ENCODE measurements around the gene LRCH1. TPM values are rescaled to one million over a fixed set of nuclear protein-coding genes. Genes with fewer than 3 reads are reported as not detected.
"Not testable (repeated sequence)": the region's sequence is repeated elsewhere in the genome, so short reads cannot be mapped to it uniquely, and the experiment has no call there.

The LRCH1 gene
- polyA plus RNA-seq, 3 donors: 30.8 to 35.4 (median 33.6) TPM

DNA sequence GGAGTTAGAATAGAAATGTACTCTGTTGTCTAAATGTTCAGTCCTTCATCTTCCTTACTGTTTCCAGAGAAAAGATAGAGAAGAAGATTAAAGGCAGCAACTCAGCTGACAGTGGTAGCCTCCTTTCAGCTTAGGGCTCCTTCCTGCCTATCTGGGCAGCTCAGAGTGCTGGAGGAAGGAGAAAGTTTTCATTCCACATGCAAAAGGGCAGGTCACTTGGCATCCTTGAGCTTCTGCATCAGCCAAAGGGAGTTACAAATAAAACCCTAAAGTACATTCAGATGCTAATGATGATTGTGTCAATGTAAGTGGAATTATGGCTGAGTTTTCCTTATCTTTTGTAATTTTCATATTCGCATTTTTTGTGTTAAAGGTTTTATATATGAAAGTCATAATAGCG, 185.1 kb downstream of the LRCH1 start:
- no peak for DNase-seq (ENCODE audit: low read depth in 3 of 3, low spot score in 2 of 3)

DNA sequence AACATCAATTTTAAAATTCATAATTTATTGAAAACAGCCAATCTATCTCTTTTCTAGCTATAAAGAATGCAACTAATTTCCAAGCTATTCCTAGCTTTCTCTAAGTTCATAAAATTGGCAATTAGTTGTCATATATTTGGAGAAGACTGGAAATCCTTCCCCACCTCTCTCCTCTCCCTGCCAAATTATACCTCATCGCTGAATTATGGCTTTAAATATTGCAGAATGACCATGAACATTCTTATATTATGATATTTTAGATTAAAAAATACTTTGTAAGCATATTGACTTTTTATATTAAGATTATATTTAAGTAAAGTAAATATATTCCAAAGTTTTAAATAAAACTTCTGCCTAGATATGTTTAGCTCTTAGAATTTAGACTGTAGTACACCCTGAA, 185.8 kb downstream of the LRCH1 start:
- no peak for DNase-seq (ENCODE audit: low read depth in 3 of 3, low spot score in 2 of 3)

DNA sequence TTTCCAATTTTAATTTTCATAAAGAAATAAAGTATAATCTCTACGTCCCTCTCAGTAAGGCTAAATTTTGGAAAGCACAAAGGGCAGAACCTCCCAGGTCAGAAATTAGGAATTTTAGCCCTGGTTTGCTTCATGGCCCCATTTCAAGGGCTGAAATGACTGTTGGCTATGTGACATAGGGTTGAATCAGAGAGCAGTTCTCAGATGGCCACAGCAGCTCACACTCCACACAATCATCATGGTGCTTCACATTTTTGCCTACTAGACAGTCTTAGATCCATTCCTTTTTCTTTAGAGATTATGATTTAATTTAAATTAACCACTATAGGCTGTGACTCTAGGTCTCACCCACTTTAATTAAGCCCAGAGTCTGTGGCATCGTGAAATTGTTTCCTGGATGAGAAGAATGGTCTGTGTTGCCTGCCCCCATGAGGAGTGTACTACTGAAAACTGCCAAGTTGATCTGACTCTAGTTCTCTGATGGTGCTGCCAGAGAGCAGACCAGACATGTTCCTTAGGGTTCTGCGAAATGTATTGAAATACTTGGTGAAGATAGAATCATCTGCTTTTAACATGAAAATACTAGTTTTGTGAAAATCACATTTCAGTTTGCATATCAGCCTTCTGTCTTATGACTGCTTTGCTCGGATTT, 186.6 kb downstream of the LRCH1 start:
- DNase-seq (ENCODE audit: low read depth in 3 of 3, low spot score in 2 of 3): no peak

DNA sequence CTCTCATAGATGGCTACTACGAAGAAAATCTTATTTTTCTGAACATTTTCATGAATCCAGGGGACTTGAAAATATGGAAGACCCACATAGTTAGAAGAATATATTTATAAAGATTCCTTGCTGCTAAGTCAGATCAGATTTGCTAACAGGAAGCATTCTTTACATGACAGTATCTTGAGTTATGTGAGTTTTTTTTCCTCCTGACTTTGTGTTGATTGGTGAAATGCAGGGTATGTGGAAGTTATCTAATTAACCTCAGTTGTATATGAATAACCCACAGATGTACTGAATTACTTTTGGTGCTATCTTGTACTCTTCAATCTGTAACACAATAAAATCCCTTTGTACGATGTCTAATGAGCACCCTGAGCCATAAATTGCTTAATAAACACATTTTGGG, 190.2 kb downstream of the LRCH1 start:
- DNase-seq (ENCODE audit: low read depth in 3 of 3, low spot score in 2 of 3): no peak

DNA sequence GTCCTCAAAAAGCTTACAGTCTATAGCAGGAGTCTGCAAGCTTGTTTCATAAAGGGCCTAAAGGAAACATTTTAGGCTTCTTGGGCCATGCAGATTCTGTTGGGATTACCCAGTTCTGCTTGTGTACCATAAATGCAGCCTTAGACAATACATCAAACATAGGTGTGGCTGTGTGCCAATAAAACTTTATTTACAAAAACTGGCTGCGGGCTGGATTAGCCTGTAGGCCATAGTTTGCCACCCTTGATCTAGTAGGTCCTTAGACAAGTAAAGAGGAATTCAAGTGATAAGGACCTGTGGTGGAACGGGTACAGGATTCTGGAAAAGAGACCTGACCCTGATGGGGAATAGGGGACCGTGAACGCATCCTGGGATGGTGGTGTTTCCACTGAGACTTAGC, 192.1 kb downstream of the LRCH1 start:
- no peak for DNase-seq (ENCODE audit: low read depth in 3 of 3, low spot score in 2 of 3)

DNA sequence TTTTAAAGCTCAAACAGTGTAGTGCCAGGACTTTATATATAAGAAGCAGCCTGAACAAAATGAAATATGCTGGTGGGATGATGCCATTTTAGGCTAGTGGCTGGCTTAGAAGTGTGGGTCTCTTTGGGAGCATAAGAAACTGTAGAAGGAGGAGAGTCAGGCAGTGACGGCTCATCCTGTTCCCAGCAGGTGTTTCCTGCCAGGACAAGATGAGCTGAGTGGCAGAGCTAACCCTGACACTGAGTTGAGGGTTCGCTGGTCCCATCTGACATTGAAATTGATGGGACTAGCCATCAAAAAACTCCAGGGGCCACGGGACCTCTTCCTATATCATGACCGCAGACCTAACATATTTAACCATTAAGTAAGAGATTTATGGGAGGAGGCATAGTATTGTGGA, 192.7 kb downstream of the LRCH1 start:
- DNase-seq (ENCODE audit: low read depth in 3 of 3, low spot score in 2 of 3): no peak

DNA sequence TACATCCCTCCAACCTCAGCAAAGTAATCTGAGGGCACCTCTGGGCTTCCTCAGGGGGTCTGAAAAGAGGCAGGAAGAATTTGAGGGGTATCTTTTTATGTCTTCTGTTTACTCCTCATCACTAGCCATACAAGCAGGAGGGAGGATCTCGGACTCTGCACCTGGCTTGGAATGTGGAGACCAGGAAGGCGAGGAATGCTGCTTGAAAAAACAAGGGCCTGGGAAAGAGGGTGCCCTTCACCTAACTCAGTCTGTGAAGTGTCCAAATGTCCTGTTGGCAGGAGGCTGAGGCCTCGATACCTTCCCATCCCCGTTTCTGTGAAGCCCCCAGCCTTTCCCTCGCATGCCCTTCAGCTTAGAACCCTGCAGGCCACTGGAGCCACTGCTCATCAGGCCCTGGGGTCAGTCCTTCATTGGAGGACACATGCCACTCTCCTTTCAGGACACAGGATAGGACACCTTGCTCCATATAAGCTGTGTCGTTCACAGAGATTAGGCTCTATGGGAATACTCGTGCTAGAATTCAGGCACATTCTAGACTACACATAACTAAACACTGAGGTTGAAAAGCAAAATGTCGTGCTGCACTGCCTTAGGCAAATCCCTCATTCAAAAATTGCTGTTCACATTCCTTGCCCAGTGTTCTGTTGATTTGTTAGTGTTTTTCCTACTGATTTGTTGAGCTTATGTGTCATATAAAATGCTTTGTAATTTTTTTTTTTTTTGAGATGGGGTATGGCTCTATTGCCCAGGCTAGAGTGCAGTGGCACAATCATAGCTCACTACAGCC, 194.3 kb downstream of the LRCH1 start:
- no peak for DNase-seq (ENCODE audit: low read depth in 3 of 3, low spot score in 2 of 3)

DNA sequence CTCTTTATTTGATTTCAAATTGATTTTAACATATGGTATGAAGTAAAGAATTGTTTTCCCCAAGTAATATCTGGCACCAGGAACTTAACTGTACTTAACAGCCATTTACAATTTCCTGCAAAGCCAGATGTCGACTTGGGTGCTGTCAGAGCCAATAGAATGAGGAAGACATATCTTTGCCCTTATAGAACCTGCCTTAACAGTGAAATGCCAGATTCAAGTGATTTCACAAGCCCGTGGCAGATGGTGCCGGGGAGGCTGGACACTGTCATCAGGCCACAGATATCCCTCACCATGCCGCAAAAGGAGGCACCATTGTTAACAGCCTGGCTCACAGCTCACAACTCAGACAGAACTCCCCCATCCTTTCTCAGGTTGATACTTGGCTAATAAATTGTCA, 195.3 kb downstream of the LRCH1 start:
- no peak for DNase-seq (ENCODE audit: low read depth in 3 of 3, low spot score in 2 of 3)

DNA sequence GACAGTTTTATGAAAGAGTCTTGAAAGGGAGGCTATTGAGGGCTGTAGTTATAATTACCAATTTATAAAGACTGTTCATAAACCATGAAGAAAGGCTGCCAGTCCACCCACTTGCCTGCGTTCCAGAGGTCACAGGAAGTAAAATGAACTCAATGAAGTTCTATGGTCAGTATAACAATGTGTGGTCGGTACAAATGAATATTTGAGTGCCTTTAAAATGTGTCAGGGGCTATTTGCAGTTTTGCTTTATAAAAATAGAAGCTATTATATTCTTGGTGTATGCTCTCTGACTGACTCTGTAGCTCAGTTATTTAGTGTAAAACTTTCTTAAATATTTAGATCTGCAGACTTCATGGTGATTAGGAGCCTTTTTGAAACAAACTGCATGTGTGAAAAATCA, 197.0 kb downstream of the LRCH1 start:
- DNase-seq (ENCODE audit: low read depth in 3 of 3, low spot score in 2 of 3): no peak

DNA sequence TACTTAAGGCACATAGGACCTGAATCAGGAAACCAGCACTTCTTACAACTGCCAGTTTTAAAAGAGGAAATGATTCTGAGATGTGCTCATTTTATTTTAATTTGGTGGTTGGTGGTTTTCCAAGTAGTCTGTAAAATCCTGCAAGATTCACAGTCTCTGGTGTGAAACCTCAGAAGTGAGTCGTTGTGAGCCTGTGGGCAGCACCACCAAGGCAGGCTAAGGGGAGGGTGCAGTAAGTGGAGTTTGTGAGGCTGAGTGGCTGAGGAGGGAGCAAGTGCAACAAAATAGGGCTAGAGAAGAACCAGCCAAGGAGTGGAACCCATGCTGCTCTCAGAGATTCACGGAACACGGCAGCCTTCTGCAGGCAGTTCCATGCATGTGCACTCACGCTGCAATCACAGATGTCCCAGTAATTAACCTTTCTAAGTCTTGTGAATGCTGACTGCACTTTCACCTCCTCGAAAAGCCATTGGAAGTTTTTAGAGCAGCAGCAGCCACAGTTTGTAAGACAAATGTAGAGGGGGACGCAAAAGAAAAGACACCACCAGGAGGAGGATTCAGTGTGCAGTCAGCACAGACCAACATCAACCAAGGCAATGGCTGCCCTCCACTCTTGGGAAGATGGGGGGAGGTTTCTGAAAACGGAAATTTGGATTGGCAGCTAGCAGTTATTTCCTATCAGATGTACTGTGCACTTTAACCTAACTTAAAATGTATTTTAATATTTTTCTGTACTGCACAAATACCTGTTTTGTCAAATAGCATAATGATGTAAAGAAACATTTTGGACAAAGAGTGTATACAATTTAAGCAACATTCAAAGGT, 199.1 kb downstream of the LRCH1 start:
- DNase-seq (ENCODE audit: low read depth in 3 of 3, low spot score in 2 of 3): no peak

DNA sequence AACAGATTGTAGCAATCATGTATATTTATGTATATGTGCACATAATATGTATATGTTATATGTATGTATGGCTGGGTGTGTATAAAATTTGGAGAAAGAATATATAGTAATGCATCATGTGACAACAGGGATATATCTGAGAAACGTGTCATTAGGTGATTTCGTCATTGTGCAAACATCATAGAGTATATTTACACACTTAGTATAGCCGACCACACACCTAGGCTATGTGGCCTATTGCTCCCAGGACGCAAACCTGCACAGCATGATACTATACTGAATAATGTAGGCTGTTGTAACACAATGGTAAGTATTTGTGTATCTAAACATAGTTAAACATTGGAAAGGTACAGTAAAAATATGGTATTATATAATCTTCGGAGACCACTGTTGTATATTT, 200.2 kb downstream of the LRCH1 start:
- DNase-seq (ENCODE audit: low read depth in 3 of 3, low spot score in 2 of 3): no peak

DNA sequence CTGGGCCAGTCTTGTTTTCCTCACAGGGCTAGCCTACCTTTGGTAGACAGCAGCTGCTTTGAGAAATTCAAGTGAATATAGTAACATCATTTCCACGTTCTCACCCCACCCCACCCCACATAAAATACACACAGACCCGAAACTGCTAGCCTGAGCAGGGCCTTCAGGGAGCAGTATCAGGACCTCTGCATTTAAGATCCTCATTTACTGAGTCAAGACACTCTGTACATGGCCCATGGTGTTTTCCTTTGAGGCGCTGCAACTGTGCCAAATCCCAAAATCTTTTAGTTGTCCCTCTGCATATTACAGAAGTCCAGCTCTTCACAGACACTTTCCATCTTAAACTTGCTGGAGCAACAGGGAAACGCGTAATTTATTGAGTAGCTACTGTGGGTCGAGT, 200.9 kb downstream of the LRCH1 start:
- DNase-seq (ENCODE audit: low read depth in 3 of 3, low spot score in 2 of 3): no peak

DNA sequence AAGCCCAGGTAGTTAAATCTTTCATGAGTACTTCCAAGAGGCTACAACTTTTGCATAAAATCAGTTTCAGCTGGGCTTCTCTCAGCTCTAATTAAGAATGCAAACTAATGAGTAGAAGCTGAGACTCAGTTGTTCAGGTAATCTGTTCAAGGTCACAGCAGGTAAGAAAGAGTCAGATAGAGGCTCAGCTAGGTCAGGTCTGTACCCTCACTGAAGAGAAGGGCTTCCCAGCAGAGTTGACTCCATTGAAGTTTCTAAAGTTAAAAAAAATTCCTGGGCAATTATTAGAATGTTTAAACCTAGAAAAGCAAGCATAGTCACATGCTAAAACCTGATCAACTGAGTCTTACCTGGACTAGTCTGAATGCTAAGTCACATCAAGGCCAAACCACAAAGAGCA, 201.8 kb downstream of the LRCH1 start:
- no peak for DNase-seq (ENCODE audit: low read depth in 3 of 3, low spot score in 2 of 3)

DNA sequence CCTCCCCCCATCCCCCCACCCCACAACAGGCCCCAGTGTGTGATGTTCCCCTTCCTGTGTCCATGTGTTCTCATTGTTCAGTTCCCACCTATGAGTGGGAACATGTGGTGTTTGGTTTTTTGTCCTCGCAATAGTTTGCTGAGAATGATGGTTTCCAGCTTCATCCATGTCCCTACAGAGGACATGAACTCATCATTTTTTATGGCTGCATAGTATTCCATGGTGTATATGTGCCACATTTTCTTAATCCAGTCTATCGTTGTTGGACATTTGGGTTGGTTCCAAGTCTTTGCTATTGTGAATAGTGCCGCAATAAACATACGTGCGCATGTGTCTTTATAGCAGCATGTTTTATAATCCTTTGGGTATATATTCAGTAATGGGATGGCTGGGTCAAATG, 202.5 kb downstream of the LRCH1 start:
- DNase-seq (ENCODE audit: low read depth in 3 of 3, low spot score in 2 of 3): not testable (repeated sequence)

DNA sequence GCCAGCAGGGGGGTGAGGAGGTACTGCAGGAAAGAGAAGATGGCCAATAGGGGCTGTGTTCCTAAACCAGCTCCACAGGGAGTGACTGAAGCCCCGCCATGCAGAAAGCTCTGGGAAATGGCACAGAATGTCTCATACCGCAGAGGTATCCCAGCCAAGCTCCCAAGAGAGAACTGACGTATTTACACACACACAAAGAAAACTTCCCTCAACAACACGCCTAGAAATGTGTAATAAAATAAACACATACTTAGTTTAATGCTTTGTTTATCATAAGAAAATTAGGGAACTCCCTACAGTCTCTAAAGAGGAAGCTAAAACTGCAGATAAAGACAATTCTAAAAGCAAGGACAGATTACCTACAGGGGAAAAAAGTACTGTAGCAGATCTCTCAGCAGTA, 204.0 kb downstream of the LRCH1 start:
- DNase-seq (ENCODE audit: low read depth in 3 of 3, low spot score in 2 of 3): no peak

DNA sequence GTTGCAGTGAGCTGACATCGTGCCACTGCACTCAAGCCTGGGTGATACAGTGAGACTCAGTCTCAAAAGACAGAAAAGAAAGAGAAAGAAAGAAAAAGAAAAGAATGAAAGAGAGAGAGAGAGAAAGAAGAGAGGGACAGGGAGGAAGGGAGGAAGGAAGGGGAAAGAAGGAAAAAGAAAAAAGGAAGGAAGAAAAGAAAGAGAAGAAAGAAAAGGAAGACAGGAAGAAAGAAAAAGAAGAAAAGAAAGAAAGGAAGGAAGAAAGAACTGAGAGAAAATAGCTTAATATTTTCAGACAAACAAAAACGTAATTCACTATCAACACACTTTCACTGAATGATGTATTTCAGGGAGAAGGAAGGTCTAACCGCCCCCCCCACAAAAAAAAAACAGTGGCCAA, 204.7 kb downstream of the LRCH1 start:
- no peak for DNase-seq (ENCODE audit: low read depth in 3 of 3, low spot score in 2 of 3)

DNA sequence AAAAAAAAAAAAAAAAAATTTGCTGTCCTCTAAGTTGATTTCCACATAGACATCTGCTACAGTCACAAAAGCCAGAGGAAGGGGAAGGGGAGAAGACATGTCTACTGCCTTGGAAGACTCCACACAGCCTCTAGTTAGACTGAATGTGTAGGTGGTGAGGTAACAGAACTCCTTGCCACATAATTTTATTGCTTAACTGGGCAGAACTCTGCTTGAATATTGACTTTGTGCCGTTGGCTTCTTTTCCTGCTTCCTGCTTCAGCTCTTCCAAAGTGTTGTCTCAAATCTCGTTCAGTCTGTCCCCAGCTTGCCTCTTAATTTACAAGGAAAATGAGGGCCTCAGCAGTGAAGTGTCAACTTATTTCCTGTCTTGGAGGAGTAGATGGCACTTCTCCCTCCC, 206.9 kb downstream of the LRCH1 start:
- no peak for DNase-seq (ENCODE audit: low read depth in 3 of 3, low spot score in 2 of 3)

DNA sequence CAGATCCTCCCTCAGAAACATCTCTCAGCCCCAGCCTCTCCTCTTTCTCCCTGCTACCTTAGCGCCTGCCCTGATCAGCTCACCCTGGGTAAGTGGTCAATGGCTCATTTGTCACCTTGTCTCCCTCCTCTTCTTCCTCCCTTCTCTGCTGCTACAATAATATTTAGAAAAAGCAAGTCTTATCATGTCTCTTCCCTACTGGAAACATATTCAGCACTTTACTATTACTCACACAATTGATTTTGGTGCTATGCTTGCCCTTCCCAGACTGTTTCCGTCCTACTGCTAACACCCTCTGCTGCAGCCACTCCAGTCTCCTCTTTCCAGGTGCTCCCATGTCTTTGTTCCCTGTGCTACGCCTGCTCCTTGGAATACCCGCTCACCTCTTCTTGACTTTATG, 208.2 kb downstream of the LRCH1 start:
- DNase-seq (ENCODE audit: low read depth in 3 of 3, low spot score in 2 of 3): no peak

DNA sequence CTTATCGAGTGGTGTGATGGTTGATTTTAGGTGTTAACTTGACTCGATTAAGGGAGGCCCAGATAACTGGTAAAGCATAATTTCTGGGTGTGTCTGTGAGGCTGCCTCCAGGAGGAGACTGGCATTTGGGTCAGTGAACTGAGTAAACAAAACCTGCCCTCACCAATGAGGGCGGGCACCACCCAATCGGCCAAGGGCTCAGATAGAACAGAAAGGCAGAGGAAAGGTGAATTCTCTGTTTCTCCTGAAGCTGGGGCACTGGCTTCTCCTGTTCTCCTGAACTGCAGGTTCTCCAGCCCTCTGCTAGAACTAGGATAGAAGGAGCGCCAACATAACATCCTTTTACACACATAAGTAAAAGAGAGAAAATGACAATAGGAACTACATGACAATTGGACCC, 208.9 kb downstream of the LRCH1 start:
- DNase-seq (ENCODE audit: low read depth in 3 of 3, low spot score in 2 of 3): no peak

DNA sequence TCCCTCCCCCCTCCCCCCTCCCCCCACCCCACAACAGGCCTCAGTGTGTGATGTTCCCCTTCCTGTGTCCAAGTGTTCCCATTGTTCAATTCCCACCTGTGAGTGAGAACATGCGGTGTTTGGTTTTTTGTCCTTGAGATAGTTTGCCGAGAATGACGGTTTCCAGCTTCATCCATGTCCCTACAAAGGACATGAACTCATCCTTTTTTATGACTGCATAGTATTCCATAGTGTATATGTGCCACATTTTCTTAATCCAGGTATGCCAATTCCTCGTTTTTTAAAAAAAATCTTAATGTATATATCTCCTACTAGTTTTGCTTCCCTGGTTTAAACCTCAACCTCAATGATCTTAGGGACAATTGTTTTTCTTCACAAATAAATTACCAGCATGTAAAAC, 217.0 kb downstream of the LRCH1 start:
- not testable (repeated sequence) for DNase-seq (ENCODE audit: low read depth in 3 of 3, low spot score in 2 of 3)

DNA sequence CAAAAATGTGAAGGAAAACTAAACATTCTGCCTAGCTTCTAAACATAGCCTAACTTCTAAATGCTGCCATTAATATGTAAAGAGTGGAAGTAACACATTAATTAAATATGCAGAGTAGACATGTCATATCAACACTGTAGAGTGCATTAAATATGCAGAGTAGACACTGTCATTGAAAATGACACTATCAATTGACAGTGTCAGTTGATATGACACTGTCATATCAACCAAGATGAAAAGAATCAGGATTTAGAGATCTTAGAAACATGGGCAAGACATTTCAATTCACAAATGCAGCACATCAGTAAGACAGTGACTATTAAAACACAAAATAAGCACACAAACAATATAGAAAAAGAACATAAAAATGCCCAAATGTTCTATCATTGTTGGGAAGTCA, 218.7 kb downstream of the LRCH1 start:
- no peak for DNase-seq (ENCODE audit: low read depth in 3 of 3, low spot score in 2 of 3)

DNA sequence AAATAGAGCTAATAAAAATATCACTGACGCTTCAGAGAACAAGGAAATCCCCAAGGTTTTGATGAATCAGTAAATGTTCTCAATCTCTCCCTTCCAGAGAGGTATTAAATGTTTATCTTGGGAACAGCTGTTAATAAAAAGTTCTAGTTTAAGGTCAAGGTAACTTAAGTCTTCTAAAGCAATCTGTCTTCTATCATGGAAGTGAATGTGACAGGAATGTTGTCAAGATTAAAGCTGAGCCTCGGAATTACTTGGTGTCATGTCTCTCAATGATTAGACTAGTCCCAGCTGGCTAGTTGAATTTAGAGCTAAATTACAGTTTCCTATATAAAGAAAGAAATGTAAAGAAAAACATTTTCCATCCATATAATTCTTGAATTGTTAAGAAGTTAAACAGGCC, 220.6 kb downstream of the LRCH1 start:
- DNase-seq (ENCODE audit: low read depth in 3 of 3, low spot score in 2 of 3): no peak
